Pons (tissue), 1 donor: Measurements from ENCODE around the gene NLRC5.
"Not testable (repeated sequence)": the region's sequence is repeated elsewhere in the genome, so short reads cannot be mapped to it uniquely, and the experiment has no call there.

Experiments
- DNase-seq: peaks from one replicate; pipeline ENCODE4 v3.0.0-alpha.2; 2016; ENCODE audit warnings: low spot score

The NLRC5 gene

DNA sequence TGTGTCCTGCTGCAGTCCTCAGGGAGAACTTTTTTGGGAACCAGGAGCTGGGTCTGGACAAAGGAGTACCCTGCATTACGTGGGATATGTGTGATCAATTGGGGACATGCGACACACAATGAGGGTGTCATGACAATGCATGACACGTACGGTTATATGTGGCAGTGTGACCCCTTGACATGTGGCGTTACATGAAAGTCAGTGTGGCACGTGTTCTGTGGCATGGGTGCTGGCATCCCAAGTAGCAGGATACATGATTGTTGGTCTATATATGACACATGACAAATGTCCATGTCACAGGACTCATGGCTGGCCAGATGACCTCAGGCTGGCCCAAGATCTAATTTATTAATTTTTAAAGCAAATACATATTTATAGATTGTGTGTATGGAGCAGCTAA lies 93.3 kb downstream of the NLRC5 start:
- no peak for DNase-seq

DNA sequence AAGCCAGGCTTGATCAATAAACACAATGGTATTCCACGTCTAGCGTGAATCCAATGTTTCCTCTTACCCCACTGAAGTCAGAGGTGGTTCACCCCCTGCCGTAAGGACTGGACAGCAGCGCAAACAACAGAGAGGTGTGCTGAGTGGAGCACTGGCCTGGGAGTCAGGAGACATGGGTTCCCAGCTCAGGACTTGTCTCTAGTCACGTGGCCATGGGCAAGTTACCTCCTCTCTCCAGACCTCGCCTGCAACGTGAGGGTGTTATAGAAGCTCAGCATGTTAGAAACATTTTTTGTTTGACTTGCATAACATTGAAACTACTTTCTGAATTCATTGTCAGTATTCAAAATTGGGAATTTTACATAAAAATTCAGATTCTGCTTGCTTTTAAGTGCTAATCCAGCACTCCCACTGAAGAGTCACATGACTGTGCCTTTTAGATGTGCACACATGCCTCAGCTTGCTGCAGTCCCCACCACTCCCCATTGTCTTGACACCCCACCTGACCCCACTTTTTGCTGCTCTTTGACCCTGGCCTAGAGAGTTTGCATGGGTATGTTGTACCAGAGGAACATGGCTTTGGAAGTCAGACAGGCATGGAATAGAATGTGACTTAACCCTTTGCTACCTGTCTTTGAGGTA lies 94.2 kb downstream of the NLRC5 start:
- no peak for DNase-seq

DNA sequence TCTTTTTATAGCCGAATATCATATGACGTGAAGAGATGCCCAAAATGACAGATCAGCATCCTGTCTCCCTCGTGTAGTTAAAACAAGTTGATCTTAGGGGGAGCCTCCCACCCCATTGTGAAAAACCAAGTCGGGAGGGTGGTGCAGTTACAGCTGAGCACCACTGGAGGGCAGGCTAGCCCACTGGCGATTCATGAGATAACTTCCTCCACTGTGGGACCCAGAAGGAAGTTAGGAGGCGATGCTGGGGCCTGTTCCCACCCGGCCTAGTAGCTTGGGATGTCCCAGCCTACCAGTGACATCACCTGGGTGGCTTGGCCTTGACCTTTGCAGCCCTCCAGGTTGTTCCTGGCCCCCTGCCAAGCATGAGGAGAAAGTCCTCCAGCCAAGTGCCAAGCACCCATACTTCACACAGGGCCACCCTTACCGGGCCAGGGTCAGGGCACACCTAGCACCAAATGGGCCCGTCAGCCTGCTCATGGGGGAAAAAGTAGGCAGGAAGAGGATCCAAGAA lies 95.0 kb downstream of the NLRC5 start:
- DNase-seq = peak; percentile 81

DNA sequence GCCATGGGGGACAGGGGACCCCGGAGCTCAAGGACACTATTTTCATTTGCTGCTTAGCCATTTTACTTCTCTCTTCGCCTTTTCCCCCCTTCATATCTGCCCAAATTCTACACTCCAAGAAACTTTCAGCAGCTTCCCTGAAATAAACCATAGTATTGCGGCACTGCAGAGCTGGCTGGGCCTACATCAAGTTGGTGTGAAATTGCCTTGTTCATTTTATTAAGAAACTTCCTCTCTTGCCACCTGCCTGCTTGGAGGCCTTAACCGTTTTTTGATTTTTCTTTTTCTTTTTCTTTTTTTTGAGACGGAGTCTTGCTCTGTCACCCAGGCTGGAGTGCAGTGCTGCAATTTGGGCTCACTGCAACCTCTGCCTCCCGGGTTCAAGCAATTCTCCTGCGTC lies 95.6 kb downstream of the NLRC5 start:
- DNase-seq = no peak

DNA sequence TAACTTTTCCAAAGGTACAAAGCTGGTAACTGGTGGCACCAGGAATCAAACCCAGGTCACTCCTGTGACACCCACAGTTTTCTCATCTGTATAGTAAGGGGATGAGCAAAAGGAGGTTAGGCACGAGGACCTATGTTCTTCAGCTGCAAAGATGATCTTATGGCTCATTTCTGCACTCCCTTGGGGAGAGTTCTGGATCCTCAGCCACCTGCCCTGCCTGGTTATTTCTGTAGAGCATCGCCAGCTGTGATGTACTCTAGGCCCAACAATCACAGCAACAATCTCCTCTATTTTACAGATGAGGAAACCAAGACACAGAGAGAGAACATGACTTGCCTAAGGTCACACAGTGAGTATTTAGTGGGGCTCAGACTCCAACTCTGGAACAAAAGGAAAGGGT lies 97.6 kb downstream of the NLRC5 start:
- no peak for DNase-seq

DNA sequence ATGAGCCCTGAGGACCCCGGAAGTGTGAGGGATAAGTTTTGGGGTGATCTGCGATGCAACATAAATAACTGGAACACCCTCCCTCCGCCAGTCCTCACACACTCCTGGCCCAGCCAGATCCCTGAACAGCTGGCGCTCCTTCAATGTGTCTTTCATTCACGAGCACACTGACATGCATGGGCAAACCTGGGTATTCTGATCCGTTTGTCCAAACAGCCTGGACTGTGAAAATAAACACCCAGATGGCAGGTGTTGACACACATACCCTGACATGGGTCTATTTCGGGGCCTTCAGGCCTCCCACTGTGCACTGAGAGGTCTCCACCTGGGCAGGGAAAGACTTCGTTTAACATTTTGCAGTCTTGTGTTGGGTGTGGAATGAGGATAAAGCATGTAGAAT lies 100.0 kb downstream of the NLRC5 start:
- DNase-seq = no peak

DNA sequence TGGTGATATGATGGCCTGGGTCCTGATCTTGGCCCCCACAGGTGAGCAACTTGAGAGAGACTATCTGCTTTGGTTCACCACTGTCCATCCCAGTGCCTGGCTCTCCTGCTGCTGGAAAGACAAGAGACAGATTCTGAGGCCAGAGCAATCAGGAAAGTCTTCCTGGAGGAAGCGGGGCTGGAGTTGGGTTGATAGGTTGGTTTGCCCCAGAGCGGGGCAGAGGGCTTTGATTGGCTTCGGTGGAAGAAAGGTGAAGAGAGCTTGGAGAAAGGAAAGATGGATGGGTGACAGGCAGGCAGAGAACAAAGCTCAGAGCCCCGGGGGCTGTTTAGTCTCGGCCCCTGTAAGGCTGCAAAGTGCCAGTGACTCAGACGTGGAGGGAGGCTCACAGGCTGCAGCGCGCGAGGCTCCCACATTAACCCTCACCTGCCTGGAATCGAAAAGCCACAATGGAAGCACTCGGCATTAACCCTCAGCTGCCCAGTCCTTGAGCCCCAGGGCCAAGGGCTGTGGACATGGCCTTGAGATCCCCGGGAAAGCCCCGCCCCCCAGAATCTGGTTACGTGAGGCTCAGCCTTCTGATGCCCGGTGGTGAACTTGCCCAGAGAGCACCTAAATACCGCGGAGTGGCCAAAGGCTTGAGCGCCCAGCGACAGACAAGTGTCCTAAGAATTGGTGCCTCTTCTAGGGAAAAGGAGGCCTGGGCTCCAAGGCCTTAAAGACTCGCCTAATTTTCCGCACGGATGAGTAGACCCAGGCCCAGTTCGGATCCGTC lies 102.0 kb downstream of the NLRC5 start:
- DNase-seq = peak; percentile 31

DNA sequence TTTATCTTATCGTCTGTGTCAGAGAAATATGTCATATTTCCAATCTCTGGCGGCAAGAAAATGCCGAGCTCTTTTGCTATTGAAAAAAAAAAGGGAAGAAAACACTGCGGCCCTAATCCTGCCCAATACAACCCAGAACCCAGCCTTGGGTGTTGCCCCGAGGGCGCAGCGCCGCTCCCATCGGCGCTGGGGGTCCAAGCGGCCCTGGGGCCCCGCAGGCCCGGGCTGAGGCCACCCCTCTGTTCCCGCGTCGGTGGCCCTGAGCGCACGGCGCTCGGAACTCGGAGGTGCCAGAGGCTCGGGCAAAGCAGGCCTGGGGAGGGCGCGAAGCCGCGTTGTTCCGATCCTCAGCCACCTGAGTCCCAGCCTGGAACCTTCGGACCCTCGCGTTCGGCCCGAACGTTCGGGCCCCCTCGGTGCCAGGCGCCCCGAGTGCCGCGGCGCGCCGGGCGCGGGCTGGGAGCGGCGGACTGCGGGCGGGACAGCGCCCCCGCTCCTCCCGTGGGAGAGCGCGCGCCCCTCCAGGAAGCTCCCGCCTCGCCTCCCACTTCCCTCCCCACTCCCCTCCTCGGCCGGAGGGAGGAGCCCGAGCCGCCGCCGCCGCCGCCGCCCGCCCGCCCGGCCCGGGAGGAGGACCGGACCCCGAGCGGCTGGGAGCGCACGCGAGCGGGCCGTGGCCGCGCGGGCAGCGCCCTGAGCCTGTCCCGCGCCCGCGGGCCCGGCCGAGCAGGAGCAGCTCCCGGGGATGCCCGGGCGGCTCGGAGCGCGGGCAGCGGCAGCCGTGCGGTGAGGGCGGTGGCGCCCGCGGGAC lies 102.8 kb downstream of the NLRC5 start, which contains the start of gene CPNE2:
TSS of gene CPNE2 (plus strand) at position 609 of the 811 bp plus-strand sequence. CDS start 18,160 bp downstream, outside the sequence.
- DNase-seq = peak; percentile 72

DNA sequence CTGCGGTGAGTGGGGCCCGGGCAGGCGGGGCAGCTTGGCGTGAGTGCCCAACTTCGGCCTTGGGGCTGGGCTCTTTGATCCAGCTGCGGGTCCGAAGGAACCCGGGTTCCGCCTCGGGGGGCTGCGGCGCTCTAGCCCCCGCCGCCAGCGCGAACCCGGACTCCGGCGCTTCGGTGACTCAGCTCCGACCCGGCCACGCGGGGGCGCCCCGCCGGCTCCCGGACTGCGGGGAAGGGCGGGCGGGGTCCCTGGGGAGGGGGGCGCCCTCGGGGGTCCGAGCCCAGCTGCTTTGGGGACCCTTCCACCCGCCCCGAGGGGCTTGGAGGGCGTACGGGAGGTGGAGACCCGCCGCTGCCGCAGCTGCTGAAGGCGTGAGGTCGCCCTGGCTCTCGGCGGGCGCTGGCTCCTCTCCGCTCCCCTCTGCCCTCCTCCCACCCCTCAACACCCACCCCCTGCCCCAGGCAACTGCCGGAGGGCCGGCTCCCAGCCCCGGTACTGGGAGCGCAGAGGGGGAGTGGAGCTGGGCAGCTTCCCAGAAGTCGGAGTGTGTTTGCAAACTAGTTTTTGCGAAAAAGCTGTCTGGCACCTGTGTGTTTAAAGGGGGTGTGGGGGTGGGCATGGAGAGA lies 103.5 kb downstream of the NLRC5 start:
- DNase-seq = no peak

DNA sequence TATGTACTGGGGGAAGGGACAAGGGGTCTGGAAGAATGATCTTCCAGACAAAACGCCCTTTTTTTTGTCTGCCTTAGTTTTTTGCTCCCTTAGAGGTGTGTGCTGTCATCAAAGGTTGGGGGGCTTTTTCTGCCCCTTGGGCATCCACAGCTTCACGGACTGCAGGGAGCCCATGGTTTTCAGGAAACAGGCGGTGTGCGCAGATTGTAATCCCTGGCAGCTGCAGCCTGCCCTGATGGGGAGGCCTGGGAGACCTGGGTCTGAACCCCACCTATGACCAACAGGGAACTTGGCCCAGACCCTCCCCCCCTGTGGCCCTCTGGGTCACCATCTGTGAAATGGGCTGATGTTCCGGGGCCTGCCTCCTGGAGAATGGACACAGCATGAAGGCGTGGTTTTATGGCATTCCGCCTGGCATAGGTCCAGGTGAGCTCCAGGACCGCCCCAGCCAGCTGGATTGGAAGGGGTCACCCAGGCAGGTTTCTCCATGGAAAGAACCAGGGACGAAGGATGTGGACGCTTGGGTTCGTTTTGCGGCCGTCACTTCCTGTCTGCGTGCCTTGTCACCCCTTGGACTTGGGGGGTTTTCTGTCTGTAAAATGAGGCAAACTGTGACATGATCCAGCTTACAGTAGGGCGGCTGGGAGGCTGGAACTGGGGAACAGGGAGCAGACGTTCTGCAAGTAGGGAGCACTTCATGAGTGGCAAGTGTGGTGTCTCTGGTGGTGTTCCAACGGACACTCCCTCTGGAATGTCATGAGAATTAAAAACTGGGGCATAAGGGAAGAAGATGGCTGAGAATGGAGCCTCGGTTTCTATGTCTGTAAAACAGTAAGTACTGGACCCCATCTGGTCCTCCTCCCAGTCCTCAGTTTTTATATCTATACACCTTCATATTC lies 104.6 kb downstream of the NLRC5 start:
- no peak for DNase-seq

DNA sequence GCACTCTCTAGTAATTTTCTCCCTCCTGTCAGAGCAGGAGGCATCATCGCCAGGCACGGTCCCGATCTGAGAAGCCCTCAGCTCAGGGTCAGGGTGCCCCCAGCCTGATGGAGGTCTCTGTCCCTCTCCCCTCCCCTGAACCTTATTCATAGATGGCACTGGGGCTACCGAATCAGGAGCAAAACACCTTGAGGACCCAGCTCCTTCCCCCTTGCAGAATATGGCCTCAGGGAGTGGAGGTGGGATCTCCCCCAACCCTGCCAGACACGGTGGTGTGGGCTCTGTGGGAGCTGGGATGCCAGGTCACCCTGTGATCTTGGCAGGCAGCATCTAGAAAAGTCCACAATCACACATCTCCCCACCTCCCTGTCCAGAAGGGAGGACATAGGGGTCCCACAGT lies 105.6 kb downstream of the NLRC5 start:
- DNase-seq = no peak

DNA sequence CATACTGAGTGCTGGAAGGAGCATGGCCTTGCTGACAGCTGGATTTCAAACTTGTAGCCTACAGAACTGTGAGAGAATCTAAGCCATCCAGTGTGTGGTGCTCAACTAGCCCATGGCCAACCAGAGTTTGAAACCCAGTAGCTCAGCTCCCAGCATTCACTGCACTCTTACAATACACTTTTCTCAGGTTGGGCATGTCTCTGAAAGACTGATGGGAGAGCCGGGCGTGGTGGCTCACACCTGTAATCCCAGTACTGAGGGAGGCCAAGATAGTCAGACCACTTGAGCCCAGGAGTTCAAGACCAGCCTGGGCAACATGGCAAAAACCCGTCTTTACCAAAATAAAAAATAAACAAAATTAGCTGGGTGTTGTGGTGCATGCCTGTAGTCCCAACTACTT lies 106.8 kb downstream of the NLRC5 start:
- no peak for DNase-seq

DNA sequence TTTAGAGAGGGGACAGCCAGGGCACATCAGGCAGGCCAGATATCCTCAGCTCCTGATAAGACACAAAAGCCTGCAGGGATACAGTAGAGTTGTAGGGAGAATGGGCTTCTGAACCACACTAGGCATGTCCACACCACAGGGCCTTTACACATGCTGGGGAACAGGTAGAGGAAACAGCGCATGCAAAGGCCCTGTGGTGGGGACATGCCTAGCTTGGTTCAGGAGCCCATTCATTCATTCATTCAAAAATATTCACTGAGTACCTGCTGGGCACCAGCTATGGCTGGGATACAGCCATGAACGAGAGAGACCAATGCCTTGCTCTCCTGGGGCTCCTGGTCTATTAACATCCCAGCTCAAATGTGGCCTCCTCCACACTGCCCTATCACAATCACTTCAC lies 107.4 kb downstream of the NLRC5 start:
- DNase-seq = no peak

DNA sequence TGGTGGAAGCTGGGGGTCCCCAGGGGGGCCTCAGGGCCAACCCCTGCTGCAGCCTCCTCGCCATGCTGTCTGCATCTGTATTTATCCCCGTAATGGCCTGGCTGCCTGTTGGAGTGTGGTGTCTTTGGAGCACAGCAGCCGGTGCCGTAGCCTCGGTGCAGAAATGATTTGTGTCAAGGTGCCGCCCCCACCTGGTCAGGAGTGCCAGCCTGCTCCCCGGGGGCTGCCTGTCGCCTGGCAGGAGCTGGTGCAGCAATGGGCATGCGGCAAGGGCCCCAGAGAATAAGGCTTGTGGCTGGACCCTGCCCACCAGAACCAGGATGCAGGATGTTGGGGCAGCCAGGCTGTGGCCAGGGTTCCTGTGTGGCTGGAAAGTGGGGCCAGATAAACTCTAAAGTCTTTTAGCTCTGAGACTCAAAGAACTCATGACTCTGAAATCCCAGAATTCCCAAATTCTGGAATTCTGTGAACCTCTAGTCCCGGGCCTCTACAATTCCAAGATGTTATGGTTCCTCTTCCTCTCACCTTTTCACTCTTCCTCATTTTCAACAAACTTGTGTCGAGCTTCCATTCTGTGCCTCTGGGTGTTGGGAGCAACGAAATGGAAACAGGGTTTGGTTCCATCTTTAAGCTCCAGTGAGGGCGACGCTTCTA lies 109.0 kb downstream of the NLRC5 start:
- no peak for DNase-seq

DNA sequence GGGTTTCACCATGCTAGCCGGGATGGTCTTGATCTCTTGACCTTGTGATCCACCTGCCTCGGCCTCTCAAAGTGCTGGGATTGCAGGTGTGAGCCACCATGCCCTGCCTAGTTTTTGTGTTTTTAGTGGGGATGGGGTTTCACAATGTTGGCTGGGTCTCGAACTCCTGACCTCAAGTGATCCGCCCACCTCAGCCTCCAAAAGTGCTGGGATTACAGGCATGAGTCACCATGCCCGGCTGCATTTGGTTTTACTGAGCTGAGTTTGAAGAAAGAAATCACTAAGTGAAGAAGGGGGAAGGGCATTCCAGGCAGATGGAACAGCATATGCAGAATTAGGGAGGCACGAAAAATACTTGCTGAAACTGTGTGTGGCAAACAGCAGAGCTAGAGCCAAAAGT lies 110.6 kb downstream of the NLRC5 start:
- DNase-seq = not testable (repeated sequence)

DNA sequence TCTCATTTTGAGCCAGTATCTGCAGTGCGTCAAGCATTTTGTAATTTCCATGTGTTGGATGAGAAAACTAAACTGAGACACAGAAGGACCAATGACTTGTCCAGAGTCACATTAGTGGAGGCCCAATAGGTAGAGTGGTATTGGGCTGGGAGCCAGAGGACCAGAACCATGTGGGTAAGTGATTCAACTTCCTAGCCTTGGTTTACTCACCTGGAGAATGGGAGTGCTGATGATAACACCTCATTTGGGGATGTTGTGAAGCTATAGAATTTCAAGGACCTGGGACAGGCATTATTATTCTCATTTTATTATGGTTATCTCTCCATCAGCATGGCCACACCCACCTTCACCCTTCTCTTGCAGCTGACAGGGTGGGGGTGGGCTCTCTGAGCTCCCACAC lies 111.1 kb downstream of the NLRC5 start:
- no peak for DNase-seq

DNA sequence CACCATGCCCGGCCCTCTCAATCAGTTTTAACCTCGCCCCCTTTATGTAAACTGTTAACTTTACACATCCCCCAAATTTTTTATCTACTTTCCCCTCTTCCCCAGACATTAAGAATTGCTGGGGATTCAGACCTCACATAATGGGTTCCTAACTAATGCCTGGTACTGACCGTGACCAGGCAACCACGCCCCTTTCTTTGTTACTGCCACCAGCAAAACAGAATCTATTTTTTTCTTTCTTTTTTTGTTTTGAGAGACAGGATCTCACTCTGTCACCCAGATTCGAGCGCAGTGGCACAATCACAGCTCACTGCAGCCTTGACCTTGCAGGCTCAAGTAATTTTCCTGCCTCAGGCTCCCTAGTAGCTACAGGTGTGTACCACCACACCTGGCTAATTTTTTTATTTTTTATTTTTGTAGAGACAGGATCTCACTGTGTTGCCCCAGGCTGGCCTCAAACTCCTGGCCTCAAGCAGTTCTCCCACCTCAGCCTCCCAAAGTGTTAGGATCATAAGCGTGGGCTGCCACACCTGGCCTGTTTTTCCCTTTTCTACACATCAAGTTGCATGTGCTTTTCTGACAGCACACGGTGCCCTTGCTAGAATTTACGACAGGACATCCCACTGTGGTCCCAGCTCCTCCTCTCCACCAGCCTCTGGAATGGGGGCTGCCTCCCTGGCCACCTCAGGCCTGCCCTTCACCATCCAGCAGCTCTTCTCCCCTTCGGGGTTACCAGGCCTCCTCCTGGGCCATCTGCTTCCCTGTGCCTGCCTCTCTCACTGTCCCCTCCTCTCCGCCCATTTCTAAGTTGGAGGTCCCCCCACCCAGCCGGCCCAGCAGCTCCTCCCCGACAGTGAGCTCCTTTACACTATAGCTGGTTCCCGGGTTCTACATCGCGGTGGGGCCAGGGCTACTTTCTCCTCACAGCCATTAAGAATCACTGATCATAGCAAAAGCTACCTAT lies 113.8 kb downstream of the NLRC5 start:
- peak; percentile 76 for DNase-seq

DNA sequence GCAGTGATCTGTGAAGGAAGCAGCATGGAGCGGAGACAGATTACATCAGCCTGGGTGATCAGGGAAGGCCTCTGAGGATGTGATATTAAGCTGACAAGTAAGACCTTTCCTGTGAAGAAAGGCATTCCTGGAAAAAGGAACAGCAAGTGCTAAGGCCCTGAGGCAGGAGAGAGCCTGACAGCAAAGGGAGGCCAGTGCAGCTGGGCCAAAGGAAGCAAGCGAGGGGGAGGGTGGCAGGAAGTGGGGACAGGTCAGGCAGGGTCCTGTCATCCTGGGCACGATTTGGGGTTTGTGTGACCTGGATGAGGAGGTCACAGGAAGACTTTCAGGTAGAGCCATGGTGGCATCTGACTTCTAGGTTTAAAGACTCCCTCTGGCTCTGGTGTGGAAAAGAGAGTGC lies 115.3 kb downstream of the NLRC5 start:
- no peak for DNase-seq

DNA sequence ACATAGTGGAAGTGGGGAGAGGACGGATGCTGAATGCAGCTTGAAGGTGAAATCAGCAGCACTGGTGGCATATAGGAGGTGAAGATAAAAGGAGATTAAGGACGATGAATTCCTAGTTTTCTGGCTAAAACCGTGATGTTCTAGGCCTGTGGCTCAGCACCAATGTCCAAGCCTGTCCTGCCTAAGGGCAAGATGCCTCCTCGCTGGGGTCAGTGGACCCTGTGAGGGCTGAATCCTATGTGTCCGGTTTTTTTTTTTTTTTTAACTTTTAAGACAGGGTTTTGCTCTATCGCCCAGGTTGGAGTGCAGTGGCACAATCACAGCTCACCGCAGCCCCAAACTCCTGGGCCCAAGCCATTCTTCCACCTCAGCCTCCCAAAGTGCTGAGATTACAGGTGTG lies 115.8 kb downstream of the NLRC5 start:
- DNase-seq = no peak
